HCT116 (cell line): ENCODE data around the gene GALT. TPM values are rescaled to one million over a fixed set of nuclear protein-coding genes. Genes with fewer than 3 reads are reported as not detected.

Experiments
- ATAC-seq: fragments of 200-7000 bp; cut with Tn5 transposase; 2 replicates; pipeline ENCODE4 v1.9.1; 2020; ENCODE audit warnings: mild to moderate bottlenecking, moderate library complexity
- BruUV-seq: library from RNA; stranded (reverse); fragments of 400-500 nt; replicated peaks from 2 replicates; lab custom pipeline; 2021; lab: Mats Ljungman, UMichigan
- CTCF ChIA-PET: fragments of 300-600 bp; sonication (Branson Sonifier 250); formaldehyde crosslinking; loops from one replicate; lab custom pipeline; 2021; ENCODE audit warnings: antibody characterized with exemption; lab: Charles Lee
- POLR2A ChIA-PET: fragments of 300-600, 350-600 bp; sonication (Branson Sonifier 250); formaldehyde crosslinking; loops from one replicate; lab custom pipeline; 2021; ENCODE audit warnings: antibody characterized with exemption; lab: Charles Lee
- RAD21 ChIA-PET, 2 experiments: fragments of 300-600 bp; sonication (Branson Sonifier 250); formaldehyde crosslinking; loops; one replicate each; lab custom pipeline; 2023; ENCODE audit warnings: low total read pairs in 2 of 2; ENCODE audit not compliant: uncharacterized antibody in 2 of 2, unreplicated experiment in 2 of 2, low non-redundant PET in 1 of 2; lab: Charles Lee
- DNase-seq: peaks from one replicate; pipeline ENCODE4 v3.0.0-alpha.2; 2010; ENCODE audit warnings: low read depth, low spot score
- H2AFZ ChIP-seq: fragments of 200-600 bp; shearing (Covaris generic), sonication (generic); 2 replicates; pipeline ENCODE4 v1.6.1; 2017; ENCODE audit warnings: low read depth, mixed run types, mixed read lengths, antibody characterized with exemption, low read length; ENCODE audit not compliant: poor library complexity, severe bottlenecking
- H3K27ac ChIP-seq: 2 replicates; pipeline ENCODE4 v1.5.1; 2012; ENCODE audit warnings: low read depth, low read length
- H3K27me3 ChIP-seq: fragments of 200-600 bp; sonication (generic); 2 replicates; pipeline ENCODE4 v1.6.1; 2016; ENCODE audit warnings: mixed run types, low read length, mixed read lengths; ENCODE audit not compliant: insufficient read depth
- H3K36me3 ChIP-seq, 2 experiments: fragments of 200-500 bp in 1 of 2; fragments of 200-600 bp in 1 of 2; sonication (Bioruptor generic) in 1 of 2; sonication (generic) in 1 of 2; 2 replicates each; pipeline versions ENCODE4 v1.5.1 to v1.6.1; 2014 to 2016; ENCODE audit warnings: low read length in 2 of 2, inconsistent platforms in 1 of 2, mixed read lengths in 1 of 2, mixed run types in 1 of 2; ENCODE audit not compliant: insufficient read depth in 2 of 2, control insufficient read depth in 1 of 2
- H3K4me1 ChIP-seq, 2 experiments: fragments of 200-600 bp in 1 of 2; sonication (generic) in 1 of 2; 2 replicates each; pipeline versions ENCODE4 v1.5.1 to v1.6.1; 2012 to 2017; ENCODE audit warnings: low read length in 2 of 2, inconsistent platforms in 1 of 2, mild to moderate bottlenecking in 1 of 2, mixed read lengths in 1 of 2, mixed run types in 1 of 2, moderate library complexity in 1 of 2; ENCODE audit not compliant: insufficient read depth in 2 of 2, control insufficient read depth in 1 of 2
- H3K4me2 ChIP-seq: fragments of 200-600 bp; sonication (generic); 2 replicates; pipeline ENCODE4 v1.6.1; 2017; ENCODE audit warnings: mixed run types, low read length, mixed read lengths
- H3K4me3 ChIP-seq, 2 experiments: fragments of 200-600 bp in 1 of 2; sonication (generic) in 1 of 2; replicated peaks in 1 of 2; 2 replicates each; pipeline ENCODE4 v1.5.1; 2011 to 2016; ENCODE audit warnings: low read length in 2 of 2, control low read depth in 1 of 2, low read depth in 1 of 2, mild to moderate bottlenecking in 1 of 2, mixed read lengths in 1 of 2, mixed run types in 1 of 2
- H3K79me2 ChIP-seq: fragments of 200-600 bp; sonication (generic); 2 replicates; pipeline ENCODE4 v1.6.1; 2017; ENCODE audit warnings: mild to moderate bottlenecking, mixed run types, low read length, moderate library complexity, mixed read lengths; ENCODE audit not compliant: insufficient read depth
- H3K9ac ChIP-seq: fragments of 200-600 bp; sonication (generic); 2 replicates; pipeline ENCODE4 v1.6.1; 2016; ENCODE audit warnings: low read length, mixed read lengths
- H3K9me2 ChIP-seq: fragments of 200-600 bp; sonication (generic), shearing (Covaris generic); 2 replicates; pipeline ENCODE4 v1.6.1; 2017; ENCODE audit warnings: mixed run types, mild to moderate bottlenecking, moderate library complexity; ENCODE audit not compliant: insufficient read depth
- H3K9me3 ChIP-seq, 2 experiments: fragments of 200-500 bp in 1 of 2; fragments of 200-600 bp in 1 of 2; sonication (Bioruptor generic) in 1 of 2; sonication (generic) in 1 of 2; 2 replicates each; pipeline ENCODE4 v1.6.1; 2014 to 2017; ENCODE audit warnings: low read length in 2 of 2, mixed read lengths in 2 of 2, inconsistent platforms in 1 of 2, low read depth in 1 of 2, mild to moderate bottlenecking in 1 of 2, mixed run types in 1 of 2, moderate library complexity in 1 of 2; ENCODE audit not compliant: control insufficient read depth in 1 of 2, insufficient read depth in 1 of 2
- H4K20me1 ChIP-seq: fragments of 200-600 bp; sonication (generic), shearing (Covaris generic); 2 replicates; pipeline ENCODE4 v1.6.1; 2017; ENCODE audit warnings: mixed run types, mild to moderate bottlenecking, moderate library complexity; ENCODE audit not compliant: insufficient read depth
- CEBPB ChIP-seq: IDR thresholded peaks from 2 replicates; pipeline ENCODE4 v1.6.1; 2012; ENCODE audit warnings: low read depth
- CTCF ChIP-seq, 3 experiments: fragments of 200-600 bp in 1 of 3; sonication (generic) in 1 of 3; IDR thresholded peaks in 2 of 3; conservative IDR thresholded peaks in 1 of 3; 2 replicates each; pipeline ENCODE4 v1.5.1; 2012 to 2017; ENCODE audit warnings: low read depth in 2 of 3, low read length in 2 of 3, antibody characterized with exemption in 1 of 3, borderline replicate concordance in 1 of 3, control low read depth in 1 of 3, mild to moderate bottlenecking in 1 of 3, mixed read lengths in 1 of 3, mixed run types in 1 of 3, moderate library complexity in 1 of 3; ENCODE audit not compliant: insufficient read depth in 1 of 3
- EGR1 ChIP-seq: IDR thresholded peaks from 2 replicates; pipeline ENCODE4 v1.6.1; 2012; ENCODE audit warnings: low read depth
- EZH2phosphoT487 ChIP-seq: fragments of 200-600 bp; IDR thresholded peaks from 2 replicates; pipeline ENCODE4 v1.6.1; 2018; ENCODE audit warnings: antibody characterized with exemption, borderline replicate concordance
- POLR2A ChIP-seq: IDR thresholded peaks from 2 replicates; pipeline ENCODE4 v1.7.0; 2011; ENCODE audit warnings: borderline replicate concordance; ENCODE audit not compliant: insufficient read depth, insufficient read length; ENCODE audit errors: extremely low read depth
- POLR2AphosphoS5 ChIP-seq: IDR thresholded peaks from 2 replicates; pipeline ENCODE4 v1.6.1; 2011; ENCODE audit warnings: mild to moderate bottlenecking, low read depth, low read length, moderate library complexity
- RAD21 ChIP-seq: IDR thresholded peaks from 2 replicates; pipeline ENCODE4 v1.6.1; 2012; ENCODE audit warnings: low read depth, mild to moderate bottlenecking
- SP1 ChIP-seq: IDR thresholded peaks from 2 replicates; pipeline ENCODE4 v1.6.1; 2012; ENCODE audit warnings: low read depth
- SRF ChIP-seq: IDR thresholded peaks from 2 replicates; pipeline ENCODE4 v1.6.1; 2012; ENCODE audit warnings: low read depth
- TCF7L2 ChIP-seq: IDR thresholded peaks from 2 replicates; pipeline ENCODE4 v1.7.0; 2011; ENCODE audit warnings: borderline replicate concordance, inconsistent platforms; ENCODE audit not compliant: insufficient read depth, insufficient read length; ENCODE audit errors: extremely low read depth
- ZFX ChIP-seq: fragments of 450-650 bp; IDR thresholded peaks from 2 replicates; pipeline ENCODE4 v1.6.1; 2017
- ZNF274 ChIP-seq: fragments of 200-500 bp; sonication (Bioruptor generic); IDR thresholded peaks from 2 replicates; pipeline ENCODE4 v1.6.1; 2014; ENCODE audit warnings: mild to moderate bottlenecking, low read depth, low read length, inconsistent platforms
- intact Hi-C: fragments of 100-400 bp; cut with micrococcal nuclease; formaldehyde crosslinking; loops from 2 replicates; pipeline ENCODE4 v1.10.0; 2022
- total RNA-seq: library from RNA; stranded (reverse); gene quantifications from one replicate; pipeline ENCODE4 v1.2.1, GENCODE V29; 2021; ENCODE audit not compliant: unreplicated experiment
- TF ChIP-seq, protein P1 (sequence below): IDR thresholded peaks from 2 replicates; pipeline ENCODE4 v1.6.1; 2012; ENCODE audit warnings: low read depth
- TF ChIP-seq, protein P2 (sequence below): IDR thresholded peaks from 2 replicates; pipeline ENCODE4 v1.6.1; 2011; ENCODE audit warnings: mild to moderate bottlenecking, low read length, moderate library complexity; ENCODE audit not compliant: insufficient replicate concordance; ENCODE audit errors: extremely low read depth

Gene GALT
- total RNA-seq, 1 experiment from 2014 or later: 28.2 TPM

DNA sequence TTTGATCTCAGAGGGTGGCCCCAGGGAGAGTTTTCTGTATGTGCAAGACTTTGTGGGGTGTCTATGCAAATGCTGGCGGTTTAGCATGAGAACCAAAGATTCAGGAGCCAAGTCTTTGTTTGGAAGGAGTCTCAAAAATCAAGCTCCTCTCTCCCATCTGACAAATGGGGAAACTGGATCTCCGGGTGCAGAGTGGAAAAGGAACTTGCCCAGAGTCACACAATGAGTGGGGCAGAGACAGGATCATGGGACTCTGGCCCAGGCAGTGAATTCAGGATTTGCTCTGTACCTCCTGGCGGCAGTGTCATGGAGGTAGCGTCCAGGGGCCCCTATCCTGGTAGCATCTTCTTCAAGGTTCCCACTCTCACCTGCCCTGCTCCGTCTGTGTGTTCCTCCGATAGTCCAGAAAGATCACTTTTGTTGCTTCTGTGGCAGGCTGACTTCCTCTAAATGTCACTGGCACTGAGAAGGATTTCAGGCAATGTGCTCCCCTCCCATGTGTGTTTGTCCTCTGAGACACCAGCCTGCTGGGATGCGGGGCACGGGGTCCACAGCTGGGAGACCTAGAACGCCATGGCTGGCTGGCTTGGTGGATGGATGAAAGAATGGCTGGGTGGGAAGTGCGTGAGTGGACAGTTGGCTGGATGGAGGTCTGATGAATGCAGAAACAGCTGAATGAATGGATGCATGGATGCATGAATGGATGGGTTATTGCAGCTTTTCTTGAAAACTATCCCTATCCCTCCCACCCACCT is 41.0 kb downstream of the GALT start:
- Histone ChIP-seq H3K27ac (no peak overlapping the region), H3K36me3 (no peaks in the 10 kb centered on the region), H3K9me2 (no peaks in the 10 kb centered on the region), H3K4me2 (no peak overlapping the region), H3K4me3 (no peak overlapping the region), H2AFZ (no peak overlapping the region), H3K9me3 (no peaks in the 10 kb centered on the region), H3K27me3 (no peaks in the 10 kb centered on the region), H3K9ac (no peak overlapping the region), H3K79me2 (no peaks in the 10 kb centered on the region), H4K20me1 (no peaks in the 10 kb centered on the region), H3K4me1 (no peaks in the 10 kb centered on the region)
- no peak for DNase-seq
- intact Hi-C loops: no loop called here
- ChIA-PET CTCF (interaction anchor here (2.9 kb wide), 1 partner anchor 15 kb away, joined by 7 read pairs; no protein-coding TSS in a partner anchor), POLR2A (no interaction called here), RAD21 (no interaction called here)
- TF ChIP-seq EGR1: no peak
- no peak for TF ChIP-seq SP1
- TF ChIP-seq POLR2A: no peak
- TF ChIP-seq SRF: no peak
- no peak for TF ChIP-seq RAD21
- no peak for TF ChIP-seq POLR2AphosphoS5
- no peak for TF ChIP-seq TCF7L2
- no peak for TF ChIP-seq EZH2phosphoT487
- no peak for TF ChIP-seq ZNF274
- TF ChIP-seq CEBPB: no peak
- TF ChIP-seq, protein P1, sequence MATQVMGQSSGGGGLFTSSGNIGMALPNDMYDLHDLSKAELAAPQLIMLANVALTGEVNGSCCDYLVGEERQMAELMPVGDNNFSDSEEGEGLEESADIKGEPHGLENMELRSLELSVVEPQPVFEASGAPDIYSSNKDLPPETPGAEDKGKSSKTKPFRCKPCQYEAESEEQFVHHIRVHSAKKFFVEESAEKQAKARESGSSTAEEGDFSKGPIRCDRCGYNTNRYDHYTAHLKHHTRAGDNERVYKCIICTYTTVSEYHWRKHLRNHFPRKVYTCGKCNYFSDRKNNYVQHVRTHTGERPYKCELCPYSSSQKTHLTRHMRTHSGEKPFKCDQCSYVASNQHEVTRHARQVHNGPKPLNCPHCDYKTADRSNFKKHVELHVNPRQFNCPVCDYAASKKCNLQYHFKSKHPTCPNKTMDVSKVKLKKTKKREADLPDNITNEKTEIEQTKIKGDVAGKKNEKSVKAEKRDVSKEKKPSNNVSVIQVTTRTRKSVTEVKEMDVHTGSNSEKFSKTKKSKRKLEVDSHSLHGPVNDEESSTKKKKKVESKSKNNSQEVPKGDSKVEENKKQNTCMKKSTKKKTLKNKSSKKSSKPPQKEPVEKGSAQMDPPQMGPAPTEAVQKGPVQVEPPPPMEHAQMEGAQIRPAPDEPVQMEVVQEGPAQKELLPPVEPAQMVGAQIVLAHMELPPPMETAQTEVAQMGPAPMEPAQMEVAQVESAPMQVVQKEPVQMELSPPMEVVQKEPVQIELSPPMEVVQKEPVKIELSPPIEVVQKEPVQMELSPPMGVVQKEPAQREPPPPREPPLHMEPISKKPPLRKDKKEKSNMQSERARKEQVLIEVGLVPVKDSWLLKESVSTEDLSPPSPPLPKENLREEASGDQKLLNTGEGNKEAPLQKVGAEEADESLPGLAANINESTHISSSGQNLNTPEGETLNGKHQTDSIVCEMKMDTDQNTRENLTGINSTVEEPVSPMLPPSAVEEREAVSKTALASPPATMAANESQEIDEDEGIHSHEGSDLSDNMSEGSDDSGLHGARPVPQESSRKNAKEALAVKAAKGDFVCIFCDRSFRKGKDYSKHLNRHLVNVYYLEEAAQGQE: no peak
- TF ChIP-seq, protein P2, sequence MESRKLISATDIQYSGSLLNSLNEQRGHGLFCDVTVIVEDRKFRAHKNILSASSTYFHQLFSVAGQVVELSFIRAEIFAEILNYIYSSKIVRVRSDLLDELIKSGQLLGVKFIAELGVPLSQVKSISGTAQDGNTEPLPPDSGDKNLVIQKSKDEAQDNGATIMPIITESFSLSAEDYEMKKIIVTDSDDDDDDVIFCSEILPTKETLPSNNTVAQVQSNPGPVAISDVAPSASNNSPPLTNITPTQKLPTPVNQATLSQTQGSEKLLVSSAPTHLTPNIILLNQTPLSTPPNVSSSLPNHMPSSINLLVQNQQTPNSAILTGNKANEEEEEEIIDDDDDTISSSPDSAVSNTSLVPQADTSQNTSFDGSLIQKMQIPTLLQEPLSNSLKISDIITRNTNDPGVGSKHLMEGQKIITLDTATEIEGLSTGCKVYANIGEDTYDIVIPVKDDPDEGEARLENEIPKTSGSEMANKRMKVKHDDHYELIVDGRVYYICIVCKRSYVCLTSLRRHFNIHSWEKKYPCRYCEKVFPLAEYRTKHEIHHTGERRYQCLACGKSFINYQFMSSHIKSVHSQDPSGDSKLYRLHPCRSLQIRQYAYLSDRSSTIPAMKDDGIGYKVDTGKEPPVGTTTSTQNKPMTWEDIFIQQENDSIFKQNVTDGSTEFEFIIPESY: no peak
- TF ChIP-seq ZFX: no peak
- TF ChIP-seq CTCF (IDR thresholded peaks at IDR 0.05 in 2 of 3, conservative IDR thresholded peaks at IDR 0.05 in 1 of 3; ENCODE audit: borderline replicate concordance in 1 of 3, insufficient read depth in 1 of 3, low read depth in 2 of 3, low read length in 2 of 3): no peak
- no peak for ATAC-seq
- no TSS peak for BruUV-seq
